Upper lobe of left lung (tissue), 4 donors: ENCODE results near the gene ATP9A.

Experiments
- EP300 ChIP-seq, 4 donors: sonication (generic); formaldehyde crosslinking; IDR thresholded peaks; one replicate each; pipeline ENCODE4 v1.5.1; 2017; ENCODE audit warnings: antibody characterized with exemption in 4 of 4, control low read depth in 2 of 4
- POLR2AphosphoS5 ChIP-seq, 2 donors: sonication (generic); formaldehyde crosslinking; IDR thresholded peaks; one replicate each; pipeline ENCODE4 v1.5.1; 2017; ENCODE audit warnings: antibody characterized with exemption in 2 of 2
- TF ChIP-seq, protein P1 (sequence below), 6 experiments: fragments of 450-650 bp in 4 of 6; fragments of 200-600 bp in 2 of 6; sonication (generic) in 2 of 6; IDR thresholded peaks; one replicate each; pipeline ENCODE4 v1.5.1; 2016 to 2019; ENCODE audit warnings: antibody characterized with exemption in 6 of 6

DNA sequence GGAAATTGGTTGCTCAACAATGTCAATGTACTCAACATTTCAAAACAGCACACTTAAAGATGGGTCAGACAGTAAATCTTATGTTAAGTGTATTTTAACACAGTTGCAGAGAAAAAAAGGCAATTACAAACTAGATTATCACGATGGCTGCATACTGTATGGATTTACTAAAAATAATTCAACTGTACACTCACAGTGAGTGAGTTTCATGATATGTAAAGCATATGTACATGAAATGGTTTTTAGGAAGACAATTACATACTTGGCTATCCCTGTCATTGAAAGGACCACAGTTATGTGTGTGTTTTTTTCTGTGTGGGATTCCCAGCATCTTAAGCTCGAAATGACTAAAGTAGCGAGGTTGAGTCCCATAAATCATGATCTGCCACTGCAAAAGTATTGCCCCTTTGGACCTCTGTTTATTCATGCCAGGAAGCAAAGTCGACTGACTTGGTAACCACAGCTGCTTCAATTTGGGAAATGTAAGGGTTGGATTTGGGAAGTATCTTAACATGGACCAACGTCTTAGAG lies 39.6 kb upstream of the ATP9A start:
- TF ChIP-seq, protein P1, sequence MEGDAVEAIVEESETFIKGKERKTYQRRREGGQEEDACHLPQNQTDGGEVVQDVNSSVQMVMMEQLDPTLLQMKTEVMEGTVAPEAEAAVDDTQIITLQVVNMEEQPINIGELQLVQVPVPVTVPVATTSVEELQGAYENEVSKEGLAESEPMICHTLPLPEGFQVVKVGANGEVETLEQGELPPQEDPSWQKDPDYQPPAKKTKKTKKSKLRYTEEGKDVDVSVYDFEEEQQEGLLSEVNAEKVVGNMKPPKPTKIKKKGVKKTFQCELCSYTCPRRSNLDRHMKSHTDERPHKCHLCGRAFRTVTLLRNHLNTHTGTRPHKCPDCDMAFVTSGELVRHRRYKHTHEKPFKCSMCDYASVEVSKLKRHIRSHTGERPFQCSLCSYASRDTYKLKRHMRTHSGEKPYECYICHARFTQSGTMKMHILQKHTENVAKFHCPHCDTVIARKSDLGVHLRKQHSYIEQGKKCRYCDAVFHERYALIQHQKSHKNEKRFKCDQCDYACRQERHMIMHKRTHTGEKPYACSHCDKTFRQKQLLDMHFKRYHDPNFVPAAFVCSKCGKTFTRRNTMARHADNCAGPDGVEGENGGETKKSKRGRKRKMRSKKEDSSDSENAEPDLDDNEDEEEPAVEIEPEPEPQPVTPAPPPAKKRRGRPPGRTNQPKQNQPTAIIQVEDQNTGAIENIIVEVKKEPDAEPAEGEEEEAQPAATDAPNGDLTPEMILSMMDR (IDR thresholded peaks at IDR 0.05): no peak
- TF ChIP-seq POLR2AphosphoS5 (IDR thresholded peaks at IDR 0.05): no peak
- TF ChIP-seq EP300 (IDR thresholded peaks at IDR 0.05): no peak
